K562 (cell line): Measurements from ENCODE around the gene C1R. TPM values are rescaled to one million over a fixed set of nuclear protein-coding genes. Genes with fewer than 3 reads are reported as not detected.

ENCODE experiments used
- BCL6 ChIP-seq: fragments of 250-450 bp; sonication (Bioruptor Pico); IDR thresholded peaks from 2 replicates; pipeline ENCODE4 v1.4.0; 2020
- CCAR2 ChIP-seq: fragments of 200-400 bp; formaldehyde crosslinking; IDR thresholded peaks from 2 replicates; pipeline ENCODE4 v1.6.1; 2017; ENCODE audit warnings: mild to moderate bottlenecking, low read depth, low read length
- CREB1 ChIP-seq, 2 experiments: sonication (generic) in 1 of 2; formaldehyde crosslinking in 1 of 2; IDR thresholded peaks; 2 replicates each; pipeline versions ENCODE4 v1.6.1 to v1.8.0; 2012 to 2022; ENCODE audit warnings: inconsistent platforms in 1 of 2, mild to moderate bottlenecking in 1 of 2, missing genetic modification reagents in 1 of 2, moderate library complexity in 1 of 2
- DIDO1 ChIP-seq: fragments of 450-650 bp; IDR thresholded peaks from 2 replicates; pipeline ENCODE4 v1.6.1; 2016; ENCODE audit warnings: low read depth, missing biosample characterization, missing genetic modification characterization
- ELF2 ChIP-seq: fragments of 250-450 bp; sonication (Bioruptor Pico); IDR thresholded peaks from 2 replicates; pipeline ENCODE4 v1.5.0; 2021; ENCODE audit warnings: mild to moderate bottlenecking
- EP300 ChIP-seq: IDR thresholded peaks from 2 replicates; pipeline ENCODE4 v1.6.1; 2012; ENCODE audit warnings: low read length, improper control_type of control experiment
- FOXJ2 ChIP-seq: fragments of 200-800 bp; sonication (Bioruptor generic); IDR thresholded peaks from 2 replicates; pipeline ENCODE4 v1.6.1; 2016; ENCODE audit warnings: missing genetic modification characterization, missing compliant biosample characterization
- HNRNPK ChIP-seq: fragments of 200-400 bp; formaldehyde crosslinking; IDR thresholded peaks from one replicate; pipeline ENCODE4 v1.6.1; 2018; ENCODE audit warnings: mild to moderate bottlenecking, low read depth, low read length; ENCODE audit not compliant: poor library complexity, severe bottlenecking
- NFXL1 ChIP-seq: fragments of 450-650 bp; formaldehyde crosslinking; IDR thresholded peaks from 2 replicates; pipeline ENCODE4 v1.4.0; 2021; ENCODE audit warnings: mild to moderate bottlenecking
- NUFIP1 ChIP-seq: fragments of 450-650 bp; IDR thresholded peaks from 2 replicates; pipeline ENCODE4 v1.6.1; 2018; ENCODE audit not compliant: partially characterized antibody
- PHB ChIP-seq: fragments of 250-450 bp; sonication (Bioruptor Pico); IDR thresholded peaks from 2 replicates; pipeline ENCODE4 v1.5.0; 2021
- PHB2 ChIP-seq: fragments of 450-650 bp; IDR thresholded peaks from 2 replicates; pipeline ENCODE4 v1.6.1; 2017; ENCODE audit warnings: low read depth
- RAD21 ChIP-seq, 2 experiments: fragments of 250-450 bp in 1 of 2; fragments of 450-650 bp in 1 of 2; sonication (Bioruptor Pico) in 1 of 2; formaldehyde crosslinking in 1 of 2; IDR thresholded peaks in 1 of 2; conservative IDR thresholded peaks in 1 of 2; 2 replicates each; pipeline versions ENCODE4 v1.4.0 to v1.8.0; 2020 to 2022; ENCODE audit warnings: mild to moderate bottlenecking in 2 of 2, moderate library complexity in 1 of 2
- RAD51 ChIP-seq: fragments of 450-650 bp; IDR thresholded peaks from 2 replicates; pipeline ENCODE4 v1.7.1; 2016; ENCODE audit warnings: low read depth, mild to moderate bottlenecking, borderline replicate concordance
- SLC30A9 ChIP-seq: fragments of 250-450 bp; sonication (Bioruptor Pico); IDR thresholded peaks from 2 replicates; pipeline ENCODE4 v1.8.0; 2022; ENCODE audit warnings: mild to moderate bottlenecking, moderate library complexity
- SREBF2 ChIP-seq: sonication (generic); formaldehyde crosslinking; IDR thresholded peaks from 2 replicates; pipeline ENCODE4 v1.4.0; 2020; ENCODE audit warnings: mild to moderate bottlenecking, missing genetic modification reagents
- SUPT5H ChIP-seq: fragments of 450-650 bp; IDR thresholded peaks from 2 replicates; pipeline ENCODE4 v1.6.1; 2016
- TAF1 ChIP-seq: IDR thresholded peaks from 2 replicates; pipeline ENCODE4 v1.6.1; 2011; ENCODE audit warnings: mild to moderate bottlenecking, low read length, moderate library complexity; ENCODE audit not compliant: insufficient read depth, control insufficient read depth, severe bottlenecking; ENCODE audit errors: extremely low read depth
- TEAD1 ChIP-seq, 2 experiments: fragments of 450-650 bp in 1 of 2; sonication (generic) in 1 of 2; formaldehyde crosslinking; IDR thresholded peaks; 2 replicates each; pipeline versions ENCODE4 v1.4.0 to v1.8.0; 2020 to 2022; ENCODE audit warnings: mild to moderate bottlenecking in 2 of 2, missing genetic modification reagents in 1 of 2
- TEAD2 ChIP-seq: fragments of 450-650 bp; IDR thresholded peaks from 2 replicates; pipeline ENCODE4 v1.6.1; 2016; ENCODE audit warnings: missing genetic modification characterization, control low read depth, missing compliant biosample characterization
- TEAD4 ChIP-seq, 2 experiments: sonication (generic) in 1 of 2; formaldehyde crosslinking in 1 of 2; IDR thresholded peaks; 2 replicates each; pipeline versions ENCODE4 v1.6.1 to v1.8.0; 2012 to 2022; ENCODE audit warnings: borderline replicate concordance in 1 of 2, inconsistent platforms in 1 of 2, low read length in 1 of 2, mild to moderate bottlenecking in 1 of 2, missing genetic modification reagents in 1 of 2
- ZC3H11A ChIP-seq: IDR thresholded peaks from 2 replicates; pipeline ENCODE4 v1.6.1; 2012; ENCODE audit warnings: low read depth, low read length, improper control_type of control experiment
- ZNF174 ChIP-seq: fragments of 250-450 bp; sonication (Bioruptor Pico); IDR thresholded peaks from 2 replicates; pipeline ENCODE4 v1.4.0; 2020; ENCODE audit warnings: mild to moderate bottlenecking
- ZNF263 ChIP-seq: sonication (generic); formaldehyde crosslinking; IDR thresholded peaks from 2 replicates; pipeline ENCODE4 v1.8.0; 2022; ENCODE audit warnings: mild to moderate bottlenecking, missing genetic modification reagents, borderline replicate concordance
- ZNF3 ChIP-seq: fragments of 250-450 bp; sonication (Bioruptor Pico); IDR thresholded peaks from 2 replicates; pipeline ENCODE4 v1.5.0; 2021; ENCODE audit warnings: mild to moderate bottlenecking, moderate library complexity
- polyA plus RNA-seq, 8 experiments: library from polyadenylated mRNA; depleted of rRNA in 4 of 8; stranded (reverse) in 5 of 8; unstranded in 3 of 8; fragments of >200 nt; fragmentation: Nextera tagmentation in 2 of 8; fragmentation: Illumina TruSeq in 1 of 8; extraction: Ambion mirVana in 2 of 8; extraction: Trizol in 1 of 8; gene quantifications; 2 replicates each; pipeline versions ENCODE4 v1.2.1 to v1.2.3, GENCODE V29; 2011 to 2014; ENCODE audit warnings: inconsistent platforms in 1 of 8, missing spikeins in 1 of 8
- total RNA-seq, 7 experiments: library from RNA; depleted of rRNA in 6 of 7; stranded (reverse); fragments of >200 nt in 6 of 7; fragmentation: Illumina TruSeq in 2 of 7; extraction: Trizol in 2 of 7; gene quantifications; 2 replicates each; pipeline versions ENCODE4 v1.2.1 to v1.2.3, GENCODE V29; 2011 to 2021; ENCODE audit warnings: low replicate concordance in 1 of 7
- TF ChIP-seq, protein P1 (sequence below): fragments of 250-450 bp; sonication (Bioruptor Pico); IDR thresholded peaks from 2 replicates; pipeline ENCODE4 v1.5.0; 2022; ENCODE audit warnings: mild to moderate bottlenecking
- TF ChIP-seq, protein P2 (sequence below): fragments of 450-650 bp; formaldehyde crosslinking; IDR thresholded peaks from 2 replicates; pipeline ENCODE4 v1.4.0; 2022; ENCODE audit warnings: missing genetic modification characterization

C1R gene
- total and polyA plus RNA-seq, 9 of the 15 experiments (the other 6 are each of a cell fraction or from before 2014, with no cell fraction given) = 0.07 to 1.0 (median 0.33) TPM; not detected in 1

DNA sequence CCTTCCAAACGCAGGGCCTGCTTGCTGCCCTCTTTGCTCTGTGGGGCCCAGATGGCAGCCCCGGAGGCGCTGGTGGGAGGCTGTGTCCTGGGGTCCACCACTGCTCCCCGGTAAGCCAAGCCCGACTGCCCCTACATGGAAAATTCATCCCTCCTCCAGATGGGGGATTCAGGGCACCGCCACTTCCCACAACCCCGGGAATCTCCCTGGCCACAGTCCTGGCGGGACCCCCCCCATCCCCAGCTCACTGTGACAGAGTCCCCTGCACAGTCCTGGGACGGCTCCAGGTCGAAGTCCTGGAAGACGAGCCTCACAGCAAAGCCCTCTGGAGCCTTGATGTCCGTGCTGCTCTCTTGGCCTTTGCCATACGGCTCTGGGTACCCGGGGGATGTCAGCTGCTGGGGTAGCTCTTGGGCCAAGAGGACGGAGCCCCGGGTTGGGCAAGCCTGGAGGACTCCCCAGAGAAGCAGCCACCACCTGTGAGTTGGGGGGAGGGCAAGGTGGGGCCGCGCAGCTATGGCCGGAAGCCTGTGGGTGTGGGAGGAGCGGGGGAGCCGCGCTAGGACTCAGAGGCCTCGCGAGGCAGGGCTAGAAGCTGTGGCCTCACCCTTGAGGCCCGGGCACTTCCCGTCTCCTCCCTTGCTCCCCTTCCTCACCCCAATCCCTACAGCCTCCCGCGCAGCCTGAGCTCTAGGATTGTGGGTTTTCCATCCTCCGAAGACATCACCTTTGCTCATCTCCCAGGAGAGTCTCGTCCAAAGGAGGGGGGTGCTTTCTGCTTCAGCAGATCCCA is 16.0 kb upstream of the C1R start (continued):
- TF ChIP-seq CREB1 (IDR thresholded peaks at IDR 0.05) = 0 out of 2 replicates have a peak, but pooled peaks have one; percentile 18
- no peak for TF ChIP-seq CREB1 (CRISPR knock-in tag; IDR thresholded peaks at IDR 0.05)
- TF ChIP-seq PHB2 = no peak
- no peak for TF ChIP-seq NUFIP1
- no peak for TF ChIP-seq TEAD2
- TF ChIP-seq SREBF2 (CRISPR knock-in tag) = no peak
- no peak for TF ChIP-seq TEAD4 (IDR thresholded peaks at IDR 0.05; ENCODE audit: low read length)
- TF ChIP-seq TEAD4 (CRISPR knock-in tag; IDR thresholded peaks at IDR 0.05; ENCODE audit: borderline replicate concordance) = no peak
- TF ChIP-seq ZNF174 = no peak
- TF ChIP-seq NFXL1 (CRISPR knock-in tag) = no peak
- no peak for TF ChIP-seq RAD21 (CRISPR knock-in tag; conservative IDR thresholded peaks at IDR 0.05 in 1 of 2, IDR thresholded peaks at IDR 0.05 in 1 of 2)
- no peak for TF ChIP-seq FOXJ2 (tag)
- TF ChIP-seq TEAD1 (CRISPR knock-in tag; IDR thresholded peaks at IDR 0.05) = no peak
- no peak for TF ChIP-seq BCL6 (CRISPR knock-in tag)
- TF ChIP-seq PHB (CRISPR knock-in tag) = no peak
- TF ChIP-seq HNRNPK = no peak
- TF ChIP-seq ZNF263 (CRISPR knock-in tag) = peak; percentile 84
- peak; percentile 78 for TF ChIP-seq SUPT5H
- TF ChIP-seq ZC3H11A = no peak
- peak; percentile 64 for TF ChIP-seq TAF1
- TF ChIP-seq CCAR2 = 0 out of 2 replicates have a peak, but pooled peaks have one; percentile 17
- TF ChIP-seq DIDO1 (tag) = no peak
- TF ChIP-seq ELF2 (CRISPR knock-in tag) = no peak
- TF ChIP-seq, protein P1, sequence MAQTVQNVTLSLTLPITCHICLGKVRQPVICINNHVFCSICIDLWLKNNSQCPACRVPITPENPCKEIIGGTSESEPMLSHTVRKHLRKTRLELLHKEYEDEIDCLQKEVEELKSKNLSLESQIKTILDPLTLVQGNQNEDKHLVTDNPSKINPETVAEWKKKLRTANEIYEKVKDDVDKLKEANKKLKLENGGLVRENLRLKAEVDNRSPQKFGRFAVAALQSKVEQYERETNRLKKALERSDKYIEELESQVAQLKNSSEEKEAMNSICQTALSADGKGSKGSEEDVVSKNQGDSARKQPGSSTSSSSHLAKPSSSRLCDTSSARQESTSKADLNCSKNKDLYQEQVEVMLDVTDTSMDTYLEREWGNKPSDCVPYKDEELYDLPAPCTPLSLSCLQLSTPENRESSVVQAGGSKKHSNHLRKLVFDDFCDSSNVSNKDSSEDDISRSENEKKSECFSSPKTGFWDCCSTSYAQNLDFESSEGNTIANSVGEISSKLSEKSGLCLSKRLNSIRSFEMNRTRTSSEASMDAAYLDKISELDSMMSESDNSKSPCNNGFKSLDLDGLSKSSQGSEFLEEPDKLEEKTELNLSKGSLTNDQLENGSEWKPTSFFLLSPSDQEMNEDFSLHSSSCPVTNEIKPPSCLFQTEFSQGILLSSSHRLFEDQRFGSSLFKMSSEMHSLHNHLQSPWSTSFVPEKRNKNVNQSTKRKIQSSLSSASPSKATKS (CRISPR knock-in tag) = no peak
- TF ChIP-seq, protein P2, sequence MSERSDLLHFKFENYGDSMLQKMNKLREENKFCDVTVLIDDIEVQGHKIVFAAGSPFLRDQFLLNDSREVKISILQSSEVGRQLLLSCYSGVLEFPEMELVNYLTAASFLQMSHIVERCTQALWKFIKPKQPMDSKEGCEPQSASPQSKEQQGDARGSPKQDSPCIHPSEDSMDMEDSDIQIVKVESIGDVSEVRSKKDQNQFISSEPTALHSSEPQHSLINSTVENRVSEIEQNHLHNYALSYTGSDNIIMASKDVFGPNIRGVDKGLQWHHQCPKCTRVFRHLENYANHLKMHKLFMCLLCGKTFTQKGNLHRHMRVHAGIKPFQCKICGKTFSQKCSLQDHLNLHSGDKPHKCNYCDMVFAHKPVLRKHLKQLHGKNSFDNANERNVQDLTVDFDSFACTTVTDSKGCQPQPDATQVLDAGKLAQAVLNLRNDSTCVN (CRISPR knock-in tag) = no peak
- TF ChIP-seq RAD51 = no peak
- no peak for TF ChIP-seq SLC30A9 (CRISPR knock-in tag)
- TF ChIP-seq EP300 = no peak
- TF ChIP-seq ZNF3 (CRISPR knock-in tag) = no peak
